Stomach smooth muscle (tissue), 2 donors: ENCODE results near the gene IPPK.
A peak's percentile ranks its signal among the peaks of the same experiment; 100 is the strongest.

Source experiments
- H3K27ac ChIP-seq: one replicate; pipeline ENCODE4 v1.7.0; 2013; ENCODE audit warnings: mild to moderate bottlenecking, low read length, inconsistent platforms
- H3K27me3 ChIP-seq, 2 donors: one replicate each; pipeline ENCODE4 v1.7.0; 2013; ENCODE audit warnings: low read length in 2 of 2; ENCODE audit not compliant: insufficient read depth in 2 of 2, control insufficient read depth in 1 of 2
- H3K36me3 ChIP-seq, 2 donors: one replicate each; pipeline ENCODE4 v1.7.0; 2013; ENCODE audit warnings: low read length in 2 of 2; ENCODE audit not compliant: control insufficient read depth in 2 of 2, insufficient read depth in 2 of 2
- H3K4me1 ChIP-seq: one replicate; pipeline ENCODE4 v1.7.0; 2013; ENCODE audit warnings: low read length; ENCODE audit not compliant: control insufficient read depth, insufficient read depth
- H3K4me3 ChIP-seq, 2 donors: one replicate each; pipeline ENCODE4 v1.7.0; 2013; ENCODE audit warnings: low read length in 2 of 2
- H3K9ac ChIP-seq, 2 donors: one replicate each; pipeline ENCODE4 v1.7.0; 2013; ENCODE audit warnings: low read length in 2 of 2, mild to moderate bottlenecking in 1 of 2
- H3K9me3 ChIP-seq, 2 donors: one replicate each; pipeline ENCODE4 v1.7.0; 2013; ENCODE audit warnings: low read length in 2 of 2; ENCODE audit not compliant: control insufficient read depth in 2 of 2
- donor health status: healthy.
- donor health status: Pancreatic carcinoma.

The IPPK gene

DNA sequence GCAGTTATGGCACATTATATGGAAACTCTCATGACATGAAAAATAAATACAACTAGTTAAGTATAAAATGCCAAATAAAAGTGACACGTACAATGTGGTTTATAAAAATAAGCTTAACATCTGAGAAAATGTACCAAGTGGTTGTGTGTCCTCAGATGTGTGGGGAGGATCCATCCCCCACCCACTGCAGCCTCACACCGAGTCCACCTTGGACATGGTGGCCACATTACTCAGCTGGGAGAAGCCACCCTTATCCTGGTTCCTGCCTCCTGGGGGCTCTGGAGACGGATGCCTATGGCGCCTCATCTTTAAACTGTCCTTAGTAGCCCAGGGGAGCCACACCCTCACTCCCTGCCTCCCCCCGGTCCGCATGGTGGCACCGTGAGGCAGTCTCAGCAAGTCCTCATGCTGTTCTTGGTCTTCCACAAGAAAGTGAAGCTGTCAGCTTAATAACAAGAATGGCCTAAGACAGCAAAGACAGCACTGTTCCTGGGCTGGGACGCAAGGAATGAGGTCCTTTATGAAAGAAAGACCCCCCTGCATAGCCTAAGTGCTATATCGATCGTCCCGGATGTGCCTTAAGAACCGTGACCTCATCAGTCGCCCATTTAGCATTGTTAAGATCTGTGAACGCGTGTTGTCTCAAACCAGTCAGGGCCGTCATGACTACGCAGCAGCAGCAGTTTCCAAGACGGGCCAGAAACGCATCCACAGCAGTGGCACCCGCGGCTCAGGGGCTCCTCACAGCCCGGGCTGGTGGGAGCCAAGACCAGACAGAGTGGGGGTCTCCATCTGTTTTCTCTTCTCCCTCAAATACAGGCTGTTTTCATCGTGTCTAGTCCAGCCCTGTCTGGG, 56.4 kb downstream of the IPPK start:
- H3K9me3 ChIP-seq = no peaks in the 10 kb centered on the region
- no peak overlapping the region for H3K4me3 ChIP-seq
- H3K27ac ChIP-seq = peak overlapping the region; percentile 53
- no peak overlapping the region for H3K9ac ChIP-seq
- peaks cover 0 to 9% of the 10 kb centered on the region in 2 donors for H3K36me3 ChIP-seq
- H3K27me3 ChIP-seq = no peaks in the 10 kb centered on the region
- peaks cover 74% of the 10 kb centered on the region for H3K4me1 ChIP-seq

DNA sequence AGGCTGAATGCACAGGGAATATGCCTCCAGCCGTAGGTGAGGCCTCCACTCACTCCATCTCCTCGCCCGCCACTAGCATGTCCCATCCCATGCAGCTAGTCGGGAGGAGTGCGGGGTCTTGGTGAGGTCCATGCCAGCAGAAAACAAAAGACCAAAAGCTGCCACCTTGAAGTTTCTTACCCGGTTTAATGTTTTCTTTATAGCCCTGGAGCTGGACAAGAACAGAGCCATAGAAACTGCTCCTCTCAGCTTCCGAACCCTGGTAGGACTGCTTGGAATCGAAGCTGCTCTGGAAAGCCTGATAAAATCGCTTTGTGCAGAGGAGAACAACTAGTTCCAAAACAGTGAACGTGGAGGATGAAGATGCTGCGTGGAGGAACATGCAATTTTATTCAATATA, 57.1 kb downstream of the IPPK start:
- no peak overlapping the region for H3K27ac ChIP-seq
- H3K9ac ChIP-seq = no peak overlapping the region
- H3K4me3 ChIP-seq = no peak overlapping the region
- no peaks in the 10 kb centered on the region for H3K9me3 ChIP-seq
- peaks cover 0 to 9% of the 10 kb centered on the region in 2 donors for H3K36me3 ChIP-seq
- peaks cover 74% of the 10 kb centered on the region for H3K4me1 ChIP-seq
- no peaks in the 10 kb centered on the region for H3K27me3 ChIP-seq

GRCh38 chr9:92612292-92612691, 57.6 kb downstream of the IPPK start:
- Histone ChIP-seq H3K4me3 (no peak overlapping the region), H3K27me3 (no peaks in the 10 kb centered on the region), H3K4me1 (peaks cover 72% of the 10 kb centered on the region), H3K36me3 (peaks cover 0 to 9% of the 10 kb centered on the region in 2 donors), H3K9me3 (no peaks in the 10 kb centered on the region), H3K9ac (no peak overlapping the region), H3K27ac (peak overlapping the region; percentile 46)

GRCh38 chr9:92611621-92612285, 58.2 kb downstream of the IPPK start:
- Histone ChIP-seq H3K4me3 (no peak overlapping the region), H3K9ac (no peak overlapping the region), H3K27ac (peak overlapping the region; percentile 46), H3K9me3 (no peaks in the 10 kb centered on the region), H3K27me3 (no peaks in the 10 kb centered on the region), H3K36me3 (peaks cover 0 to 9% of the 10 kb centered on the region in 2 donors), H3K4me1 (peaks cover 67% of the 10 kb centered on the region)

- Histone ChIP-seq H3K4me1 (peaks cover 57% of the 10 kb centered on the region), H3K27me3 (no peaks in the 10 kb centered on the region), H3K36me3 (peaks cover 0 to 9% of the 10 kb centered on the region in 2 donors), H3K9me3 (no peaks in the 10 kb centered on the region), H3K4me3 (no peak overlapping the region), H3K27ac (peak overlapping the region; percentile 46), H3K9ac (no peak overlapping the region)
Measured at GRCh38 chr9:92610470-92611420, 59.2 kb downstream of the IPPK start.

GRCh38 chr9:92608909-92609445, 61.0 kb downstream of the IPPK start:
- Histone ChIP-seq H3K4me1 (peaks cover 42% of the 10 kb centered on the region), H3K9ac (peak overlapping the region; percentile 29 to 52), H3K27me3 (no peaks in the 10 kb centered on the region), H3K27ac (peak overlapping the region; percentile 85), H3K9me3 (no peaks in the 10 kb centered on the region), H3K36me3 (peaks cover 0 to 8% of the 10 kb centered on the region in 2 donors), H3K4me3 (peak overlapping the region in 1 of 2 donors; percentile 22)

DNA sequence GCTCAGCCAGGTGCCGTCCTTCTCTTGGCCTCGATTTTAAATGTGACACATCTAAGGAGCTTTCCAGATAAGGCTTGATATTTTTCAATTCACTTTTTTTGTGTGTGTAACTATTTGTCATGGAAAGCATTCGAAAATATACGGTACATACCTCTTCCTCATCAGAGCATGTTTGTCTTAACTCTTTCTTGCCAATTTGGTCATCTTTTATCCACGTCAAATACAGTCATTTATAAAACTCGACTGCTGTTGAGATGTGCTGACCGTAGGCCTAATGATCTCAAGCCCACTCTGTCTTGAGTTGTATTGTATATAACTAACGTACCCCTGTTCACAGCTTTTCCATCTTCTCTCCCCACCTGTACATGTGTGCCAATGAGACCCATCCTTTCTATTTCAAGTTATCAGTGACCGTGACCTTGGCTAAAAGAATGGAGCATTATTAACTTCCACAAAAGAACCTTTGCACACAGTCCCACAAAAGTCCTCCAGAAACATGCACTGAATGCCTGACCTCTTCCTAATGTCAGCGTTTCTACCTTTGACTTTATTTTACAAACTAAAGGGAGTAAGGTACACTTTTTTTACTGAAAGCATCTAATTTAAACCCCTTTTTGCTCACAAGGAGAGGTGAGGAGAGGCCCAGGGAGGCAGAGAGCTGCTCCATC, 61.6 kb downstream of the IPPK start:
- Histone ChIP-seq H3K27me3 (no peaks in the 10 kb centered on the region), H3K4me3 (peak overlapping the region in 1 of 2 donors; percentile 22), H3K9ac (peak overlapping the region; percentile 21 to 52), H3K9me3 (no peaks in the 10 kb centered on the region), H3K27ac (peak overlapping the region; percentile 85), H3K36me3 (peaks cover 0 to 8% of the 10 kb centered on the region in 2 donors), H3K4me1 (peaks cover 40% of the 10 kb centered on the region)

DNA sequence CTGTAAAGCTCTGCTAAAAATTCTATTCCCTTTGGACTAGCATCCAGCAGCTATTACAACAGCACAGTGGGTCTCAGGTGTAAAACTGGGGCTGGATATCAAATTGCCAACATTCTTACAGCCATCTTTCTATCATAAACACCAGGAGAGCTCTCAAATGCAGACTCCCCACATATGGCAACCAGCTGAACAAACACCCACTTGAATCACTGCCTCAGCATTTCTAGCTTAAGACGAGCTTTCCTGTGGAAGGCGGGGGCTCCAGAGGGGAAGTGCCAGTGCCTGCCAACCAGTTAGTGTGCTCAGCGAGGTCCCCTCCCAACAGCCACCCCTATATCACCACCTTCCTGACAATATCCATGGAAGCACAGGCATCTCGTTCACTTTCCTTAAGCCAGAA, 62.2 kb downstream of the IPPK start:
- peaks cover 0 to 8% of the 10 kb centered on the region in 2 donors for H3K36me3 ChIP-seq
- H3K27me3 ChIP-seq = no peaks in the 10 kb centered on the region
- H3K9me3 ChIP-seq = no peaks in the 10 kb centered on the region
- H3K4me3 ChIP-seq = no peak overlapping the region
- H3K4me1 ChIP-seq = peaks cover 40% of the 10 kb centered on the region
- peak overlapping the region; percentile 85 for H3K27ac ChIP-seq
- H3K9ac ChIP-seq = peak overlapping the region in 1 of 2 donors; percentile 1

DNA sequence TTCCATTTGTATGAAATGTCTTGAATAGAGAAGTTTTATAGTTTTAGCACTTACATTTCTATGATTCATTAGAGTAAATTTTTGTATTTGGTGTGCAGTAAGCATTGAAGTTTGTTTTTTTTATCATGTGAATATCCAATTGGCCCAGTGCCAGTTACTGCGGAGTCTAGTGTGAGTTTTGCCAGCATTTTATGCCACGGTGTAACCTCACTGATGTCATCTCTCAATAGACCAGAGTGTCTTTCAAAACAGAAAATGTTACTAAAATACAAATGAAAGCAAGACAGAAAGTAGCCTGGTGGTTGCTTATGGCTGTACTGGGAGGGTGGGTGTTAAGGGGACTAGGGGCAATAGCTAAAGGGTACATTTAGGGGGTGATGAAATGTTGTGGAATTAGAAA, 62.8 kb downstream of the IPPK start:
- Histone ChIP-seq H3K36me3 (peaks cover 0 to 4% of the 10 kb centered on the region in 2 donors), H3K9me3 (no peaks in the 10 kb centered on the region), H3K27me3 (no peaks in the 10 kb centered on the region), H3K4me1 (peaks cover 39% of the 10 kb centered on the region), H3K9ac (no peak overlapping the region), H3K27ac (no peak overlapping the region), H3K4me3 (no peak overlapping the region)

DNA sequence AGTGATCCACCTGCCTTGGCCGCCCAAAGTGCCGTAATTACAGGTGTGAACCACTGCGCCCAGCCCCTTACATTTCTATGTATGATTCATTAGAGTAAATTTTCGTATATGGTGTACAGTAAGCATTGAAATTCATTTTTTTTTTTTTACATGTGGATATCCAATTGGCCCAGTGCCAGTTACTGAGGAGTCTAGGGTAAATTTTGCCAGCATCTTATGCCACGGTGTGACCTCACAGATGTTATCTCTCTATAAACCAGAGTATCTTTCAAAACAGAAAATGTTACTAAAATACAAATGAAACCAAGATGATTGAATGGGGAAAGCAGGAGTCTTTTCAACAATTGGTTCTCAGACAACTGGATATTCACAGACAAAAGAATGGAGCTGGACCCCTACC, 64.7 kb downstream of the IPPK start:
- no peak overlapping the region for H3K27ac ChIP-seq
- H3K36me3 ChIP-seq = no peaks in the 10 kb centered on the region
- no peak overlapping the region for H3K9ac ChIP-seq
- no peaks in the 10 kb centered on the region for H3K27me3 ChIP-seq
- H3K4me1 ChIP-seq = peaks cover 40% of the 10 kb centered on the region
- H3K4me3 ChIP-seq = no peak overlapping the region
- H3K9me3 ChIP-seq = no peaks in the 10 kb centered on the region
